ENCODE measurements around the gene CD28. TPM values are rescaled to one million over a fixed set of nuclear protein-coding genes. Genes with fewer than 3 reads are reported as not detected.

Gene CD28
- total and polyA plus RNA-seq, 2 donors (not counting 1 experiment from before 2014, with no cell fraction given) = 0.03 TPM; not detected in 1

- no peaks in the 10 kb centered on the region for H3K79me2 ChIP-seq (ENCODE audit: control insufficient read depth, insufficient read depth, low read length)
- H3K27ac ChIP-seq (ENCODE audit: insufficient read depth, low read length) = no peak overlapping the region
- H3K9ac ChIP-seq (ENCODE audit: insufficient read depth, low read length) = no peak overlapping the region
- H3K9me3 ChIP-seq (ENCODE audit: control insufficient read depth, insufficient read depth, low read depth, low read length) = no peaks in the 10 kb centered on the region
- no peaks in the 10 kb centered on the region for H3K27me3 ChIP-seq (ENCODE audit: control insufficient read depth, insufficient read depth, low read length)
- H3K4me1 ChIP-seq (ENCODE audit: control insufficient read depth, extremely low read depth, insufficient read depth, low read length) = no peaks in the 10 kb centered on the region
- no peaks in the 10 kb centered on the region for H3K36me3 ChIP-seq (ENCODE audit: control insufficient read depth, insufficient read depth, low read length)
- no peak overlapping the region for H3K4me2 ChIP-seq (ENCODE audit: extremely low read depth, insufficient read depth, low read length)
- no peak for DNase-seq (ENCODE audit: low read depth in 2 of 2)
- no peak overlapping the region for H3K4me3 ChIP-seq (replicated peaks in 1 of 4; ENCODE audit: control extremely low read depth in 1 of 4, insufficient read depth in 1 of 4, low read depth in 3 of 4, low read length in 4 of 4)
- TF ChIP-seq CTCF (conservative IDR thresholded peaks at IDR 0.05 in 1 of 2, IDR thresholded peaks at IDR 0.05 in 1 of 2; ENCODE audit: low read depth in 1 of 2, low read length in 2 of 2) = no peak
- no peak for TF ChIP-seq EZH2 (IDR thresholded peaks at IDR 0.05; ENCODE audit: low read length, missing control alignments)
- H4K20me1 ChIP-seq (ENCODE audit: control insufficient read depth, extremely low read depth, insufficient read depth, low read length) = no peaks in the 10 kb centered on the region
- no peak overlapping the region for H2AFZ ChIP-seq (ENCODE audit: low read length)
Measured at GRCh38 chr2:203661279-203661908, 45.0 kb upstream of the CD28 start.

- H3K9ac ChIP-seq (ENCODE audit: insufficient read depth, low read length) = no peak overlapping the region
- H3K4me1 ChIP-seq (ENCODE audit: control insufficient read depth, extremely low read depth, insufficient read depth, low read length) = no peaks in the 10 kb centered on the region
- H3K4me3 ChIP-seq (replicated peaks in 1 of 4; ENCODE audit: control extremely low read depth in 1 of 4, insufficient read depth in 1 of 4, low read depth in 3 of 4, low read length in 4 of 4) = no peak overlapping the region
- no peaks in the 10 kb centered on the region for H3K27me3 ChIP-seq (ENCODE audit: control insufficient read depth, insufficient read depth, low read length)
- no peak for TF ChIP-seq EZH2 (IDR thresholded peaks at IDR 0.05; ENCODE audit: low read length, missing control alignments)
- no peak for TF ChIP-seq CTCF (conservative IDR thresholded peaks at IDR 0.05 in 1 of 2, IDR thresholded peaks at IDR 0.05 in 1 of 2; ENCODE audit: low read depth in 1 of 2, low read length in 2 of 2)
- no peaks in the 10 kb centered on the region for H3K79me2 ChIP-seq (ENCODE audit: control insufficient read depth, insufficient read depth, low read length)
- no peak overlapping the region for H2AFZ ChIP-seq (ENCODE audit: low read length)
- no peak for DNase-seq (ENCODE audit: low read depth in 2 of 2)
- no peaks in the 10 kb centered on the region for H4K20me1 ChIP-seq (ENCODE audit: control insufficient read depth, extremely low read depth, insufficient read depth, low read length)
- no peak overlapping the region for H3K4me2 ChIP-seq (ENCODE audit: extremely low read depth, insufficient read depth, low read length)
- no peak overlapping the region for H3K27ac ChIP-seq (ENCODE audit: insufficient read depth, low read length)
- no peaks in the 10 kb centered on the region for H3K9me3 ChIP-seq (ENCODE audit: control insufficient read depth, insufficient read depth, low read depth, low read length)
- no peaks in the 10 kb centered on the region for H3K36me3 ChIP-seq (ENCODE audit: control insufficient read depth, insufficient read depth, low read length)
Measured at GRCh38 chr2:203662487-203662886, 44.0 kb upstream of the CD28 start.

- H3K27ac ChIP-seq (ENCODE audit: insufficient read depth, low read length) = no peak overlapping the region
- H2AFZ ChIP-seq (ENCODE audit: low read length) = no peak overlapping the region
- no peaks in the 10 kb centered on the region for H3K36me3 ChIP-seq (ENCODE audit: control insufficient read depth, insufficient read depth, low read length)
- no peaks in the 10 kb centered on the region for H4K20me1 ChIP-seq (ENCODE audit: control insufficient read depth, extremely low read depth, insufficient read depth, low read length)
- no peaks in the 10 kb centered on the region for H3K4me1 ChIP-seq (ENCODE audit: control insufficient read depth, extremely low read depth, insufficient read depth, low read length)
- no peaks in the 10 kb centered on the region for H3K79me2 ChIP-seq (ENCODE audit: control insufficient read depth, insufficient read depth, low read length)
- DNase-seq (ENCODE audit: low read depth in 2 of 2) = no peak
- no peak for TF ChIP-seq EZH2 (IDR thresholded peaks at IDR 0.05; ENCODE audit: low read length, missing control alignments)
- no peak for TF ChIP-seq CTCF (conservative IDR thresholded peaks at IDR 0.05 in 1 of 2, IDR thresholded peaks at IDR 0.05 in 1 of 2; ENCODE audit: low read depth in 1 of 2, low read length in 2 of 2)
- H3K4me3 ChIP-seq (replicated peaks in 1 of 4; ENCODE audit: control extremely low read depth in 1 of 4, insufficient read depth in 1 of 4, low read depth in 3 of 4, low read length in 4 of 4) = no peak overlapping the region
- H3K4me2 ChIP-seq (ENCODE audit: extremely low read depth, insufficient read depth, low read length) = no peak overlapping the region
- H3K9ac ChIP-seq (ENCODE audit: insufficient read depth, low read length) = no peak overlapping the region
- H3K27me3 ChIP-seq (ENCODE audit: control insufficient read depth, insufficient read depth, low read length) = no peaks in the 10 kb centered on the region
- no peaks in the 10 kb centered on the region for H3K9me3 ChIP-seq (ENCODE audit: control insufficient read depth, insufficient read depth, low read depth, low read length)
Measured at GRCh38 chr2:203662951-203663350, 43.5 kb upstream of the CD28 start.
